Osteocyte (in vitro differentiated cells): ENCODE data around the gene CCDC188. TPM values are rescaled to one million over a fixed set of nuclear protein-coding genes. Genes with fewer than 3 reads are reported as not detected.

ENCODE experiments used
- DNase-seq: peaks from one replicate; pipeline ENCODE4 v3.0.0; 2021; ENCODE audit warnings: mixed read lengths; ENCODE audit not compliant: unreplicated experiment; ENCODE audit errors: extremely low spot score
- H3K27ac Mint-ChIP-seq: one replicate; pipeline ENCODE4 v1.8.0; 2021; ENCODE audit warnings: mild to moderate bottlenecking, mixed read lengths; ENCODE audit not compliant: unreplicated experiment
- H3K27me3 Mint-ChIP-seq: one replicate; pipeline ENCODE4 v1.8.0; 2021; ENCODE audit warnings: mixed read lengths; ENCODE audit not compliant: unreplicated experiment
- H3K36me3 Mint-ChIP-seq: one replicate; pipeline ENCODE4 v1.8.0; 2021; ENCODE audit warnings: mixed read lengths; ENCODE audit not compliant: unreplicated experiment
- H3K4me1 Mint-ChIP-seq: one replicate; pipeline ENCODE4 v1.8.0; 2021; ENCODE audit warnings: mixed read lengths; ENCODE audit not compliant: unreplicated experiment
- H3K4me3 Mint-ChIP-seq: one replicate; pipeline ENCODE4 v1.8.0; 2021; ENCODE audit warnings: mild to moderate bottlenecking, moderate library complexity, mixed read lengths; ENCODE audit not compliant: unreplicated experiment
- H3K9me3 Mint-ChIP-seq: one replicate; pipeline ENCODE4 v1.8.0; 2021; ENCODE audit warnings: mixed read lengths; ENCODE audit not compliant: unreplicated experiment
- CTCF ChIP-seq: fragments of 200-600 bp; sonication (generic); IDR thresholded peaks from 2 replicates; pipeline ENCODE4 v1.5.0; 2021; ENCODE audit warnings: antibody characterized with exemption, mild to moderate bottlenecking, moderate library complexity
- total RNA-seq: library from RNA; stranded (reverse); gene quantifications from 2 replicates; pipeline ENCODE4 v1.2.1, GENCODE V29; 2021

CCDC188 gene
- total RNA-seq, 1 donor from 2014 or later, result 0.56 TPM

- Mint-ChIP-seq H3K36me3 (peaks cover 27% of the 10 kb centered on the region), H3K27ac (no peak overlapping the region), H3K4me1 (peaks cover 17% of the 10 kb centered on the region), H3K27me3 (no peaks in the 10 kb centered on the region), H3K4me3 (peak overlapping the region; percentile 64), H3K9me3 (no peaks in the 10 kb centered on the region)
- TF ChIP-seq CTCF, result no peak
- DNase-seq, result no peak
Observed at GRCh38 chr22:20114506-20115475, 36.1 kb downstream of the CCDC188 start.

GRCh38 chr22:20113551-20114310 is 37.1 kb downstream of the CCDC188 start:
- no peak overlapping the region for H3K4me3 Mint-ChIP-seq
- no peak for TF ChIP-seq CTCF
- peaks cover 12% of the 10 kb centered on the region for H3K4me1 Mint-ChIP-seq
- H3K36me3 Mint-ChIP-seq, result peaks cover 23% of the 10 kb centered on the region
- H3K9me3 Mint-ChIP-seq, result no peaks in the 10 kb centered on the region
- H3K27me3 Mint-ChIP-seq, result no peaks in the 10 kb centered on the region
- DNase-seq, result no peak
- H3K27ac Mint-ChIP-seq, result no peak overlapping the region

GRCh38 chr22:20112623-20113511 is 38.0 kb downstream of the CCDC188 start:
- Mint-ChIP-seq H3K4me3 (no peak overlapping the region), H3K4me1 (peaks cover 4% of the 10 kb centered on the region), H3K9me3 (no peaks in the 10 kb centered on the region), H3K36me3 (peaks cover 26% of the 10 kb centered on the region), H3K27ac (no peak overlapping the region), H3K27me3 (no peaks in the 10 kb centered on the region)
- TF ChIP-seq CTCF, result no peak
- DNase-seq, result no peak

- H3K27ac Mint-ChIP-seq, result peak overlapping the region; percentile 10
- no peaks in the 10 kb centered on the region for H3K27me3 Mint-ChIP-seq
- H3K4me1 Mint-ChIP-seq, result peaks cover 4% of the 10 kb centered on the region
- TF ChIP-seq CTCF, result no peak
- no peak for DNase-seq
- no peak overlapping the region for H3K4me3 Mint-ChIP-seq
- H3K36me3 Mint-ChIP-seq, result peaks cover 30% of the 10 kb centered on the region
- H3K9me3 Mint-ChIP-seq, result no peaks in the 10 kb centered on the region
Observed at GRCh38 chr22:20111689-20112622, 38.9 kb downstream of the CCDC188 start.
